ENCODE data around the gene GSPT1.
A peak's percentile ranks its signal among the peaks of the same experiment; 100 is the strongest.
"Not testable (repeated sequence)": the region's sequence is repeated elsewhere in the genome, so short reads cannot be mapped to it uniquely, and the experiment has no call there.

GSPT1 gene

GRCh38 chr16:11915644-11916523 is at the start of gene GSPT1:
TSS of gene GSPT1 (minus strand) at chr16:11915956. CDS start at chr16:11915720, 236 bp downstream.
- peak; percentile 94 for DNase-seq

DNA sequence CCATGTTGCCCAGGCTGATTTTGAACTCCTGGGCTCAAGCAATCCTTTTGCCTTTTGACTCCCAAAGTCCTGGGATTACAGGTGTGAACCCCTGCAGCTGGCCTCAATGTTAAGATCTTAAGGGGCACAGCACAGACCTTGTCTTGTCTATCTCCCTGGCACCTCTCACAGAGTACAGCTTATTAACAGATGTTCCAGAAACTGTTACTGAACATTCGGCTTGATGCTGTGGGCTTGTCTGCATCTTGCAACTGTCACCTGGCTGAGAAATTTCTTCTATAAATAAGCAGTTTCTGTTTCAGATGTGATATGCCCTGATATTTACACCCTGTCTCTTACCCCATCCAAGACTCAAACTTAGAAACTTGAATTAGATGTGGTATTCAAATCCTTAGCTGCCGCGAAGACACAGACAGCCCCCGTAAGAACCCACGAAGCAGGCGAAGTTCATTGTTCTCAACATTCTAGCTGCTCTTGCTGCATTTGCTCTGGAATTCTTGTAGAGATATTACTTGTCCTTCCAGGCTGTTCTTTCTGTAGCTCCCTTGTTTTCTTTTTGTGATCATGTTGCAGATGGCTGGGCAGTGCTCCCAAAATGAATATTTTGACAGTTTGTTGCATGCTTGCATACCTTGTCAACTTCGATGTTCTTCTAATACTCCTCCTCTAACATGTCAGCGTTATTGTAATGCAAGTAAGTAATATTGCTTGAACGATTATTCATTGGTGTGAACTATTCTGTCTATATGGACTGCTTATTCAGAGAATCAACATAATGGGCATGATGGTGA is 49.2 kb upstream of the GSPT1 start, which contains the start of gene TNFRSF17:
TSS of gene TNFRSF17 (plus strand) at position 450 of the 791 bp plus-strand sequence. CDS start at position 565, 115 bp downstream.
- DNase-seq: no peak

- no peak for DNase-seq
These were observed 48.0 kb upstream of the GSPT1 start for GRCh38 chr16:11963706-11964105.

- DNase-seq: not testable (repeated sequence)
These were observed 47.2 kb upstream of the GSPT1 start for GRCh38 chr16:11962978-11963377.

GRCh38 chr16:11962457-11962856 is 46.7 kb upstream of the GSPT1 start:
- not testable (repeated sequence) for DNase-seq

DNA sequence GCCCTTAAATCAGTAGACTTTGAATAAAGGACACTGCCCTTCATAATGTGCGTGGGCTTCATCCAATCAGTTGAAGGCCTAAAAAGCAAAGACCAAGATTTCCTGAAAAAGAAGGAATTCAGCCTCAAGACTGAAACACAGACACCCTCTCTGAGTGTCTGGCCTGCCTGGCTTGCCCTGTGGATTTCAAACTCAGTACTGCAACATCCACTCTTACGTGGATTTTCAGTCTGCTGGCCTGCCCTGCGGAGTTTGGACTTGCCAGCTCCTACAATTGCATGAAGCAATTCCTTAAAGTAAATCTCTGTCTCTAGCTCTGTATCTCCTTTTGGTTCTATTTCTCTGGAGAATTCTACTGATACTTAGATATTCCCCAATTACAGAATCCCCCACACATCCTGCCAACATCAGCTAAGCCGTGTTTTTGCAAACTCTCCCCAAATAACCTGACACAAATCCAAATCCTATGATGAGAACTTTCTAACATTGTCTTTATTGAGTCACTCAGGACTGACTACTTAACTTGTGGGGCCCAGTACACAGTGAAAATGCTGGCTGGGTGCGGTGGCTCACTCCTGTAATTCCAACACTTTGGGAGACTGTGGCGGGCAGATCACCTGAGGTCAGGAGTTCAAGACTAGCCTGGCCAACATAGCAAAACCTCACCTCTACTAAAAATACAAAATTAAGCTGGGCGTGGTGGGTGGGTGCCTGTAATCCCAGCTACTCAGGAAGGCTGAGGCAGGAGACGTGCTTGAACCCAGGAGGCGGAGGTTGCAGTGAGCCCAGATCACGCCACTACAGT is 42.0 kb upstream of the GSPT1 start:
- DNase-seq: no peak

DNA sequence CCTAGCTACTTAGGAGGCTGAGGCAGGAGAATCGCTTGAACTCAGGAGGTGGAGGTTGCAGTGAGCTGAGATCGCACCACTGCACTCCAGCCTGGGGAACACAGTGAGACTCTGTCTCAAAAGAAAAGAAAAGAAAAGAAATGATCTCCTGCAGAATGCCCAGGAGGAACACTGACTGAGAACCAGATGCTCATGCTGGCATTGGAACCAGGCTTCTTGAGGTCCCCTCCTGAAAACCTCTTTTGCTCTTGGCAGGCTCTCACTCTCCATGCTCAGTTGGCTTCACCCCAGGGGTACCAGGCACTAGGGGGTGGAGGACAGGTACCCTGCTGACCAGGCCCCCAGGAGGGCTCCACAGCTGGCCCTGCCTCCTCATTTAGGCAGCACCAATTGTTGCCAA is 40.8 kb upstream of the GSPT1 start:
- DNase-seq: no peak

GRCh38 chr16:11955713-11956123 is 40.0 kb upstream of the GSPT1 start:
- DNase-seq: no peak

GRCh38 chr16:11953576-11953975 is 37.8 kb upstream of the GSPT1 start:
- not testable (repeated sequence) for DNase-seq

DNA sequence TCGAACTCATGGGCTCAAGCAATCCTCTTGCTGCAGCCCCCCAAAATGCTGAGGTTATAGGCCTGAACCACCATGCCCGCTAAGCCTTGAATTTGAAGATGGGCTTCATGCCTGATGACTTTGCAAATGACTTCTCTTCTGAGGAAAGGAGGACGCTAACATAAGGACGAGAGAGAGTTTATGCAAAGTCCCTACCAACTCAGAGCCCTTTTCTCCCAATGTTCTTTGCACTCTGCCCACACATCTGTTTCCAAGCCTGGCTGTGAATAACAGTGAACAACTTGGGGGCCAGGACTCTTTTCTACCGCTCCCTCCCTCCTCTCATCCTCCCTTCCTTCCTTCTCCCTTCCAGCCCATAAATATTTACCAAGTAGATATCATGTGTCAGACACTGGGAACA is 34.6 kb upstream of the GSPT1 start:
- no peak for DNase-seq

DNA sequence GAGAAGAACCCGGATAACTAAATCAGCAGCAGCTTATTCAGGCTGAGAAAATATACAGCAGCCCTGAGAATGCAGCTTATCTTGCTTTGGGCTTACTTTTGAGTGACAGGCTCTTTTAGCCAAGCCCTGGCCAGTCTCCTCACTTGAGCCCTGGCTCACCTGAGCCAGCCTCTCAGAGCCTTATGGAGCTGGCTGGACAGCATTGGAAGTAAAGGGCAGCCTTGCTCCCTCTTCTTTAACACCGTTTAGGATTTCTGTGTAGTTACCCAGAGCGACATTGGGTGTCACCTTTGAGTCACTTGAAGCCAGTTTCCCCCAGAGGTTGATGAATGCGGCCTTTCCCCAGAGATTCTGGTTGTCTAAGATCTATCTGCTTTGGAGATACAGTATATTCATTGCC is 33.8 kb upstream of the GSPT1 start:
- peak; percentile 19 for DNase-seq

- DNase-seq: no peak
These were observed 33.1 kb upstream of the GSPT1 start for GRCh38 chr16:11948819-11949218.

- DNase-seq: no peak
These were observed 30.7 kb upstream of the GSPT1 start for GRCh38 chr16:11946433-11946832.

- not testable (repeated sequence) for DNase-seq
These were observed 26.2 kb upstream of the GSPT1 start, which contains the start of gene NPIPB2 for GRCh38 chr16:11941945-11942344. TSS of gene NPIPB2 (minus strand) at chr16:11942045. CDS start at chr16:11942045, 0 bp downstream.

GRCh38 chr16:11927350-11927749 is 11.6 kb upstream of the GSPT1 start:
- DNase-seq: not testable (repeated sequence)

- not testable (repeated sequence) for DNase-seq
These were observed 8.3 kb upstream of the GSPT1 start for GRCh38 chr16:11924046-11924445.

GRCh38 chr16:11916524-11917285 is 949 bp upstream of the GSPT1 start:
- DNase-seq: no peak

GRCh38 chr16:11915114-11915643 is 577 bp downstream of the GSPT1 start:
- DNase-seq: no peak

- DNase-seq: no peak
These were observed 1.3 kb downstream of the GSPT1 start for GRCh38 chr16:11914210-11915113.

DNA sequence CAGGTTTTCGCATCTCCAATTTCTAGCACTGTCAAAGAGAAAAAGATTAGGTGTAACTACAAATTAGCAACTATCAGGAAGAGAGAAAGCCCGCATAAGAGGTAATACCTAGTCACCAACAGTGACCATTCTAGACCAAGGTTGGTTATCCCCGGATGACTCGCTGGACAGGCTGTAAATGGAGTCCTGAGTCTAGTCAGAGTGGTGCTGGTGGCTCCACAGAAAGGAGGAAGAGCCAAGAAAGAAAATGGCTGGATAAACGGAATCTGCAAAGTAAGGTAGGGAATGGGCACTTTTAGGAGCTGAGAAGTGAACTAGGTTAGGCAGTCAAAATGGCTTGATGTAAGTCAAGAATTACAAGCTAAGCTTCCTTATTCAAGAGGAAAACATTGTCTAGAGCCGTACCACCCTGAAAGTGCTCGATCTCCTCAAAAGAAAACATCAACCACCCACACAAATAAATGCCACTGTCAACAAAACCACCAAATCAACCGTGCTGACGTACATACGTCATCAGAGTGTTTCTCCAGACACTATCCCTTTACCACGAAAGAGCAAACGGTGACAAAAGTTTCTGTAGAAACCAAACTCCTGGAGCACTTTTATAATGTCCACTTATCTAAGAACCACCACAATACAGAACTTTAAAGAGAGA is 2.2 kb downstream of the GSPT1 start:
- DNase-seq: no peak

Measured in KG1 (cell line).